Osteoblast (primary cell): ENCODE results near the gene CNTROB. TPM values are rescaled to one million over a fixed set of nuclear protein-coding genes. Genes with fewer than 3 reads are reported as not detected.

ENCODE experiments used
- DNase-seq: peaks from one replicate; pipeline ENCODE4 v3.0.0; 2011; ENCODE audit warnings: low spot score, mixed read lengths; ENCODE audit not compliant: insufficient read length; ENCODE audit errors: missing footprints
- H2AFZ ChIP-seq: 2 replicates; pipeline ENCODE4 v1.6.0; 2011; ENCODE audit warnings: mild to moderate bottlenecking, low read length
- H3K27ac ChIP-seq: 2 replicates; pipeline ENCODE4 v1.5.1; 2011; ENCODE audit warnings: mild to moderate bottlenecking, low read depth, low read length, moderate library complexity
- H3K27me3 ChIP-seq: 2 replicates; pipeline ENCODE4 v1.6.0; 2012; ENCODE audit warnings: mild to moderate bottlenecking, control low read depth, inconsistent platforms, low read length, moderate library complexity; ENCODE audit not compliant: insufficient read depth
- H3K36me3 ChIP-seq: 2 replicates; pipeline ENCODE4 v1.5.1; 2011; ENCODE audit warnings: mild to moderate bottlenecking, low read length, control low read depth, moderate library complexity; ENCODE audit not compliant: insufficient read depth
- H3K4me1 ChIP-seq: 2 replicates; pipeline ENCODE4 v1.5.1; 2011; ENCODE audit warnings: mild to moderate bottlenecking, low read length, control low read depth, moderate library complexity; ENCODE audit not compliant: insufficient read depth
- H3K4me2 ChIP-seq: 2 replicates; pipeline ENCODE4 v1.6.0; 2011; ENCODE audit warnings: mild to moderate bottlenecking, low read length; ENCODE audit not compliant: insufficient read depth
- H3K4me3 ChIP-seq: fragments of 200-600 bp; sonication (generic); 3 replicates; pipeline ENCODE4 v1.5.1; 2012; ENCODE audit warnings: mild to moderate bottlenecking, low read length, inconsistent platforms; ENCODE audit not compliant: insufficient read depth
- H3K79me2 ChIP-seq: 2 replicates; pipeline ENCODE4 v1.6.0; 2012; ENCODE audit warnings: mild to moderate bottlenecking, low read length, control low read depth, inconsistent platforms; ENCODE audit not compliant: insufficient read depth
- H3K9me3 ChIP-seq: 2 replicates; pipeline ENCODE4 v1.5.1; 2011; ENCODE audit warnings: low read depth, low read length, control low read depth
- H4K20me1 ChIP-seq: 2 replicates; pipeline ENCODE4 v1.6.0; 2012; ENCODE audit warnings: mild to moderate bottlenecking, low read length, control low read depth; ENCODE audit not compliant: insufficient read depth
- total RNA-seq: library from RNA; depleted of rRNA; stranded (reverse); fragments of >200 nt; gene quantifications from 2 replicates; pipeline ENCODE4 v1.2.3, GENCODE V29; 2012
- TF ChIP-seq, protein P1 (sequence below): IDR thresholded peaks from 2 replicates; pipeline ENCODE4 v1.5.1; 2011; ENCODE audit warnings: mild to moderate bottlenecking, low read depth, low read length, moderate library complexity; ENCODE audit errors: extremely low read depth

The CNTROB gene
- total RNA-seq, 1 donor = 20.6 TPM

DNA sequence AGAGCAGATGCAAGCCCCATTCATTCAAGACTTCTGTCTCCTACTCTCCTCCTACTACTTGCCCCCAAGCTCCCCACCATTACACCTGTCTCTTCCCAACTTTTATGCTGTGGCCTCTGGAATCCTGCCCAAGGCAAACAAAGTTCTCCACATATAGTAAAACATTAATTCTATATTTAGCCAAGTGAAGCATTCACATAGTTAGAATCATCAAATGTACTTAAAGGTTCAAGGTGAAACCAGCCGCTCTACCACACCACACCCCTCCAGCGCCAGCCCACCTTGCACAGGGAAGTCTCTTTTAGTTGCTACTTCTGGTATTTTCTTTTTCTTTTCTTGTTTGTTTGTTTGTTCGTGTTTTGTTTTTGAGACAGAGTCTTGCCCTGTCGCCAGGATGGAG lies 45.0 kb downstream of the CNTROB start:
- H2AFZ ChIP-seq = no peak overlapping the region
- H3K9me3 ChIP-seq = no peaks in the 10 kb centered on the region
- TF ChIP-seq, protein P1, sequence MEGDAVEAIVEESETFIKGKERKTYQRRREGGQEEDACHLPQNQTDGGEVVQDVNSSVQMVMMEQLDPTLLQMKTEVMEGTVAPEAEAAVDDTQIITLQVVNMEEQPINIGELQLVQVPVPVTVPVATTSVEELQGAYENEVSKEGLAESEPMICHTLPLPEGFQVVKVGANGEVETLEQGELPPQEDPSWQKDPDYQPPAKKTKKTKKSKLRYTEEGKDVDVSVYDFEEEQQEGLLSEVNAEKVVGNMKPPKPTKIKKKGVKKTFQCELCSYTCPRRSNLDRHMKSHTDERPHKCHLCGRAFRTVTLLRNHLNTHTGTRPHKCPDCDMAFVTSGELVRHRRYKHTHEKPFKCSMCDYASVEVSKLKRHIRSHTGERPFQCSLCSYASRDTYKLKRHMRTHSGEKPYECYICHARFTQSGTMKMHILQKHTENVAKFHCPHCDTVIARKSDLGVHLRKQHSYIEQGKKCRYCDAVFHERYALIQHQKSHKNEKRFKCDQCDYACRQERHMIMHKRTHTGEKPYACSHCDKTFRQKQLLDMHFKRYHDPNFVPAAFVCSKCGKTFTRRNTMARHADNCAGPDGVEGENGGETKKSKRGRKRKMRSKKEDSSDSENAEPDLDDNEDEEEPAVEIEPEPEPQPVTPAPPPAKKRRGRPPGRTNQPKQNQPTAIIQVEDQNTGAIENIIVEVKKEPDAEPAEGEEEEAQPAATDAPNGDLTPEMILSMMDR = no peak
- no peak for DNase-seq
- H3K27ac ChIP-seq = no peak overlapping the region
- H3K79me2 ChIP-seq = no peaks in the 10 kb centered on the region
- no peak overlapping the region for H3K4me2 ChIP-seq
- H3K4me1 ChIP-seq = peaks cover 6% of the 10 kb centered on the region
- no peak overlapping the region for H3K4me3 ChIP-seq
- no peaks in the 10 kb centered on the region for H3K27me3 ChIP-seq
- no peaks in the 10 kb centered on the region for H3K36me3 ChIP-seq
- H4K20me1 ChIP-seq = no peaks in the 10 kb centered on the region

DNA sequence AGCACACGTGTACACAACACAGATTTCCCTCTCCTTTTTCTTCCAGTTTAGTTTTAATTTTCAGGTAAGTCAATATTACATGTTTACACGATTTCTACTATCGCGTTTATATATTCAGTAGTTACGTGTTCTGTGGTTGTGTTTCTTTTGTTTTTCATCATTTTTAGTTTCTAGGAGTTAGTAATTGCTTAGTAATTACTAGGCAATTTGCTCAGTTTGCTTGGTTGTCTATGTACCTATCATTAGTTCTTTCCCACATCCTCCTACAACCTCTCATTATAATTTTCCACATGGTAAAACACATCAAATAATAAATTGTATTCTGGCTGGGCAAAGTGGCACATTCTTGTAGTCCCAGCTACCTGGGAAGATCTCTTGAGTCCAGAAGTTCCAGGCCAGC lies 45.8 kb downstream of the CNTROB start:
- Histone ChIP-seq H2AFZ (no peak overlapping the region), H3K4me2 (no peak overlapping the region), H3K27ac (no peak overlapping the region), H4K20me1 (no peaks in the 10 kb centered on the region), H3K9me3 (no peaks in the 10 kb centered on the region), H3K79me2 (no peaks in the 10 kb centered on the region), H3K4me3 (no peak overlapping the region), H3K27me3 (no peaks in the 10 kb centered on the region), H3K4me1 (peaks cover 14% of the 10 kb centered on the region), H3K36me3 (no peaks in the 10 kb centered on the region)
- DNase-seq = no peak
- TF ChIP-seq, protein P1 = no peak

DNA sequence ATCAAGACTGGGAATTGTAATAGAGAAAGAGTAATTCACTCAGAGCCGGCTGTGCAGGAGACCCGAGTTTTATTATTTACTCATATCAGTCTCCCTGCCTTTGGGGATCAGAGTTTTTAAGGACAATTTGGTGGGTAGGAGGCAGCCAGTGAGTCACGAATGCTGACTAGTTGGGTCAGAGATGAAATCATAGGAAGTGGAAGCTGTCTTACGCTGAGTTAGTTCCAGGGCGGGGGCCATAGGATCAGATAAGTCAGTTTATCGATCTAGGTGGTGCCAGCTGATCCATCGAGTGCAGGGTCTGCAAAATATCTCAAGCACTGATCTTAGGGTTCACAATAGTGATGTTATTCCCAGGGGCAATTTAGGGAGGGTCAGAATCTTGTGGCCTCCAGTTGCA lies 50.2 kb downstream of the CNTROB start:
- Histone ChIP-seq H3K27ac (peak overlapping the region; percentile 53), H3K27me3 (no peaks in the 10 kb centered on the region), H3K4me2 (peak overlapping the region; percentile 68), H3K9me3 (no peaks in the 10 kb centered on the region), H4K20me1 (no peaks in the 10 kb centered on the region), H3K4me3 (peak overlapping the region; percentile 42), H3K36me3 (no peaks in the 10 kb centered on the region), H3K79me2 (no peaks in the 10 kb centered on the region), H2AFZ (peak overlapping the region; percentile 71), H3K4me1 (peaks cover 20% of the 10 kb centered on the region)
- peak; percentile 87 for DNase-seq
- TF ChIP-seq, protein P1 = no peak

DNA sequence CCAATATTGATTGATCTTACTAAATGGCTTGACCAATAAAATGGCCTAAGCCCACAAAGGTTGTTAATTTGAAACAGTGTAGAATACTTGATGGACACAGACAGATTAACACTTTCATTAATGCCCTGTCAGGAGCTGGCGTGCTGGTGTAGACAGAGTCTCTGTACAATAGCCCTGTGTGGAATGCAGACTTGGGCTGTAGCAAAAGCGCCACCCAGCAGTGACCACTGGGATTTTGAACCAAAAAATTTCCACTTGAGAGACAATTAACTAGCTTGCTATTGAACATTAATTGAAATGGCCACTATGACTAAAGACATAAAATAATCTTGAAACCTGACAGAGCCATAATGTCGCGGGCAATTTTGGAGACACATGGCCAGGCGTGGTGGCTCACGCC lies 50.7 kb downstream of the CNTROB start:
- H3K79me2 ChIP-seq = no peaks in the 10 kb centered on the region
- peak overlapping the region; percentile 53 for H3K27ac ChIP-seq
- TF ChIP-seq, protein P1 = peak; percentile 35
- peaks cover 25% of the 10 kb centered on the region for H3K4me1 ChIP-seq
- H4K20me1 ChIP-seq = no peaks in the 10 kb centered on the region
- H3K9me3 ChIP-seq = no peaks in the 10 kb centered on the region
- H3K27me3 ChIP-seq = no peaks in the 10 kb centered on the region
- H2AFZ ChIP-seq = peak overlapping the region; percentile 71
- peak overlapping the region; percentile 68 for H3K4me2 ChIP-seq
- H3K36me3 ChIP-seq = no peaks in the 10 kb centered on the region
- DNase-seq = peak; percentile 43
- peak overlapping the region; percentile 42 for H3K4me3 ChIP-seq
